GM21528 (cell line): ENCODE measurements around the gene COL5A1.
"Not testable (repeated sequence)": the region's sequence is repeated elsewhere in the genome, so short reads cannot be mapped to it uniquely, and the experiment has no call there.

Experiments
- ATAC-seq: cut with Tn5 transposase; IDR thresholded peaks from one replicate; pipeline ENCODE4 v1.9.1; 2021; ENCODE audit warnings: mild to moderate bottlenecking, moderate library complexity; ENCODE audit not compliant: unreplicated experiment, low FRiP score

The COL5A1 gene

DNA sequence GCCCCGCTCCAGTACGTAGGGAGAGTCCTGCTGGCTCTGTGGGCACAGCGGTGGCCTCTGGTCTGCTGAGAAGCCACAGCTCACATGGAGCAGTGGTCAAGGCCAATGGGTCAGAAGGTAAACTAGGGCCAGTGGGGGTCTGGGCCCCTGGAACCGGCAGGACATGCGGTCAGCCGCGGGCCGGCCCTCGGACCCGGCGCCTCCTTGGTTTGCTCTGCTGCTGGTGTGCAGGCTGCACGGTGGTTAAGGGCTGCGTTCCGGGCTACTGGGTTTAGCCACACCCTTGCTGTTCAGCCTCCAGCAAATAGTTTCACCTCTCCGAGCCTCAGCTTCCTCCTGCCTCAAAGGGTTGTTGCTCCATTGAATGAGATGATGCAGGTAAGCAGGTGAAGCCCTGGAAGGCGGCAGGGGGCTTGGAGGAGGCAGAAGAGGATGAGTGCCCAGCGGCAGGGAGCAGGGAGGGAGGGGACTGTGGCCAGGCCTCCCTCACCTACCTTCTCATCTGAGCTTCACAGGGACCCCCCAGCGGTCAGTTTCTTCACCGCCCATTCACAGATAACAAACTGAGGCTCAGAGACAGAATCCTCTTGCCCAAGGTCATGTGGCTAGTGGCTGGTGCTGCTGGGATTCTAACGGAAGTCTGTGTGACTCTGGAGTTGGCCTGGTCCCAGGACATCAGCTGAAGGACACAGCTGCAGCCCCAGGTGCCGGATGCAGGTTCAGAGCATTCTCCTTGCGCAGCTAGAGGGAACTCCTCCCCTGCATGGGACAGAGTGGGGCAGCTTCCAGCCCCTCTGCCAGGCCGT is 3.7 kb upstream of the COL5A1 start:
- ATAC-seq: no peak

DNA sequence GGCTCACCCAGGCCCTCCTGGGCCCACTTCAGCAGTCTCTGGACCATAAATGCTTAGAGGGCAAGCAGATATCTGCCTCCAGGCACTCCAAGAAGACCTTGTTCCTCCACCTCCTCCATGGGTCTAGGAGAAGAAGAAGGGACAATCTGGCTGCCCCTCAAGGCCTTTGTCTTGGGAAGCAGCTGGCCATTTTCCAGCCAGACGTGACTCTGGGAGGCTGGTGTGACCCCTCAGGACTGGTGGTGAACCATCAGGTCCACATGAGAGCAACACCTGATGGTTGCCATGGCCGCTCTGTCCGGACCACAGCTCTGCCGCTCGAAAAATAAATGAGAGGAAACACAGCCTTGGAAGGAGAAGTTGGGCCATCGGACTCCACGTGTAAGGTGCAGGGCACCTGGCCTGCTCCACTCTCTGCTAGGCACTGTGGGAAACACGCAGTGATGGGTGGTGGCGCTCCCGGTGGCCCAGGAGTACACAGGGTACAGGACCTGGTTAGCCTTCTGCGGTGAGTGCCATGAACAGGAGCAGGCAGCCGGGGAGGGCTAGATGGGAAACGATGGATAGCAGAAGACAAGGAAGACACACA is 3.0 kb upstream of the COL5A1 start:
- no peak for ATAC-seq

DNA sequence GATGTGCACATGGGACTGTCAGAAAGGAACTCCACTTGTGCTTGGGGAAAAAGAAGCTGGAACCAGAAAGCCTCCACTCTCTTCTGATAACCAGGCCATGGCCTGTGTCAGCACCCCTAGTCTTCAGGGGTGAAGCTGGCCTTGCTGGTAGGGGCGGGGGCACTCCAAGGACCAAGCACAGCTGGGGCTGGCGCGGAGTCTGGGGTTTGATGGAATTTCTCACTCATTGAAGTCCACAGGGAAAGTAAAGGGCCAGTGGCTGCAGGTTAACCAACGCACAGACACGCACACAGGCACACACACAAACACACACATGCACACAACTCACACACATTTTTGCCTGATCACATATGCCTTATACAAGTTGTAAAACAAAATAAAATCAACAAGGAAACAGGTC is 1.6 kb upstream of the COL5A1 start:
- ATAC-seq: no peak

DNA sequence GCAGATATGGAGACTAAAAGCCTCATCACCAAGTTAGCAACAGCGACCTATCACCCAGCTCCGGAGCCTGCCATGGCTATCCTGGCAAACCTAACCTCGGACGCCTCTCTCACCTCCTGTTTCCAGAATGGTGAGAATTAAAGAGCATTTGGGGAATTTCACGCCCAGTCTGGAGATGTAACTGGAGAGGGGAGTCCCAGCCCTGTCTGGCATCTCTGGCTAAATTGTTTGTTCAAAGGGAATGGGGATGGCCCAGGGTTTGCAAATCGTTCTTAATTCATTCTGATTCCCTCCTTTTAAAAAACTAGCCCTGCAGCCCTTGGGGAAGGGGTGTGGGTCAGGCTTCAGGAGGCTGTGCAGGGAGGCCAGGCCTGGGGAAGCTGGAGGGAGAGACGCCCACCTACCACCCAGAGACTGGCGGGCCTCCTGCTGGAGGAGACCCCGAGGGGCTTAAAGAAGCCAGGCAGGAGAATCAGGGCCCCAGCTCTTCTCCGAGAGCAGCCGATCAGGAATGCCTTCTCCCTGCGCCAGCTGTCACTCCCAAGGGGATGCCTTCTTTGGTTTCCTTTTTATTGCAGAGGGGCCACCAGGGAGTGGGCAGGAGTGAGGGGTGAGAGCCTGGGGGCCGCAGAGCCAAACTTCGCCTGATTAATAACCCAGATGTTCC is 964 bp upstream of the COL5A1 start:
- no peak for ATAC-seq

DNA sequence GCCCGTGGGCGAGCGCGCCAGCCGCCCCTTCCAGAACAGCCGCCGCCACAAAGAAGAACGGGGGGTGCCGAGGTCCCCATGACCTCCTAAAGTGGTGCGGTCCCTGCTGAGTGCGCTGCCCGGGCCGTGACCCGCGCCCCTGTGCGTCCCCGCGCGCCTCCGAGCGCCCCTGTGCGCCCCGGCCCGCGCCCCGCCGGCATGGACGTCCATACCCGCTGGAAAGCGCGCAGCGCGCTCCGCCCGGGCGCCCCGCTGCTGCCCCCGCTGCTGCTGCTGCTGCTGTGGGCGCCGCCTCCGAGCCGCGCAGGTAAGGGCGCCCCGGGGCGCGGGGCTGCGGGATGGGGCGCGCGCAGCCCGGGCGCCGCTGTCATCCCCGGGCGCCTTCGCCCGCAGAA is 384 bp downstream of the COL5A1 start:
- no peak for ATAC-seq

DNA sequence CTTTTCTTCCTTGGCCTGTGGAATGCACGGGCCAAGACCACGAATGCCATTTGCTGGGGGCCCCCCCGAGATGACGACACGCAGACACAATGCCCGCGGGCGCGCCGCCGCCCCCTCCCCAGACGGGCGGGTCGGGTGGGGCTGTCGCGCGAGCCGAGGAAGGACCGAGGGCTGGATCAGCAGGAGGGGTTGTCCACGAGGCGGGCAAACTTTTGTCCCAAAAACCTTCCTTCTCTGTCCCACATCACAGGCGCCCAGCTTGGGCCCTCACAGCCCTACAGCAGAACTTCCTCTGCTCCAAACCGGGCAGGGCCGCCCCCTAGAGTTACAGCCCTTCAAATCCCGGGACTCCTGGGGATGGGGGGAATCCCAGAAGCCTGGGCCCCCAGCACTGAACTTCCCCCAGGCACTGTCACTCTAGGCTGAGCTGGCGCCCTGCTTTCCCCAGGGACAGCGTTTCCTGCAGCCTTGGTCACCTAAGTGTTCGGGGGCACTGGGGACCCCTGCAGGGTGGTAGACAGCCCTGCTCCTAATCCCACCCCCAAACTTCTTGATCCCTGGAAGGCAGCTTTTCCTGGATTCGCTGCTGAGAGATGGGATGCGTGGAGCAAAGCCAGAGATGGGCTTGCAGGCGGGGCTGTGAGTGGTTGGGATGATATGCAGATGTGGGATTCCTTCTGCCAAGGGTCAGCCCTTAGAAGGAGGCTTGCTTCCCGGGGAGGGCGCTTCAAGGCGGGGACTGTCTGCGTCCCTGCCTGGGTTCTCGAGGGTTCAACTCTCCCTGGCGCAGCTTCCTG is 980 bp downstream of the COL5A1 start:
- no peak for ATAC-seq

DNA sequence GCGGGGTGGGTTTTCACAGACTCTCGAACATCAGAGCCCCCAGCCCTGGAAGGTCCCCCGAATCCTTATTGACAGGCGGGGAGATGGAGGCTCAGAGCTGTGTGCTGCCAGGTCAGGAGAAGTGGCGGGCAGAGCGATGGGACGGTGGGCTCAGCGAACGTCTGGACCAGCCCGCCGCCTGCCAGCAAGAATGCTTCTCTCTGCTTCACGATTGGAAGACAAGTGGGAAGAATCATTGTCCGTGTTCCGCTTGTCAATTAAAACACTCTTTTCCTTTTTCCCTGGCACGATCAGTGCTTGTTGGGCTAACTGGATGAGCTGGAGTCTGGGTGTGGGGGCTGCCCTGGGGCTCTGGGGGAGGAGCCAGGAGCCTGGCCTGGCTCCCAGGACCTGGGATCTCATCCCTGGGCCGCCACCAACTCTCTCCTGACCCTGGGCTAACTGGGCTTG is 1.6 kb downstream of the COL5A1 start:
- no peak for ATAC-seq

DNA sequence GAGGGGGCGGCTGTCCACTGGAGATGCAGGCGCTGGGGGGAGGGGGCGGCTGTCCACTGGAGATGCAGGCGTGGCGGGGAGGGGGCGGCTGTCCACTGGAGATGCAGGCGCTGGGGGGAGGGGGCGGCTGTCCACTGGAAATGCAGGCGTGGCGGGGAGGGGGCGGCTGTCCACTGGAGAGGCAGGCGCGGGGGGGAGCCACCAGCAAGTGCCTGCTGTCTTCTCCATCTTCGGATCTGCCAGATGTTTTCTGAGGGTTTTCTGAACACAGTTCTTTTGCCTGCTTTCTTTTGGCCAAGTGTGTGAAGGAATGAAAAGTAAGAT is 2.8 kb downstream of the COL5A1 start:
- not testable (repeated sequence) for ATAC-seq

DNA sequence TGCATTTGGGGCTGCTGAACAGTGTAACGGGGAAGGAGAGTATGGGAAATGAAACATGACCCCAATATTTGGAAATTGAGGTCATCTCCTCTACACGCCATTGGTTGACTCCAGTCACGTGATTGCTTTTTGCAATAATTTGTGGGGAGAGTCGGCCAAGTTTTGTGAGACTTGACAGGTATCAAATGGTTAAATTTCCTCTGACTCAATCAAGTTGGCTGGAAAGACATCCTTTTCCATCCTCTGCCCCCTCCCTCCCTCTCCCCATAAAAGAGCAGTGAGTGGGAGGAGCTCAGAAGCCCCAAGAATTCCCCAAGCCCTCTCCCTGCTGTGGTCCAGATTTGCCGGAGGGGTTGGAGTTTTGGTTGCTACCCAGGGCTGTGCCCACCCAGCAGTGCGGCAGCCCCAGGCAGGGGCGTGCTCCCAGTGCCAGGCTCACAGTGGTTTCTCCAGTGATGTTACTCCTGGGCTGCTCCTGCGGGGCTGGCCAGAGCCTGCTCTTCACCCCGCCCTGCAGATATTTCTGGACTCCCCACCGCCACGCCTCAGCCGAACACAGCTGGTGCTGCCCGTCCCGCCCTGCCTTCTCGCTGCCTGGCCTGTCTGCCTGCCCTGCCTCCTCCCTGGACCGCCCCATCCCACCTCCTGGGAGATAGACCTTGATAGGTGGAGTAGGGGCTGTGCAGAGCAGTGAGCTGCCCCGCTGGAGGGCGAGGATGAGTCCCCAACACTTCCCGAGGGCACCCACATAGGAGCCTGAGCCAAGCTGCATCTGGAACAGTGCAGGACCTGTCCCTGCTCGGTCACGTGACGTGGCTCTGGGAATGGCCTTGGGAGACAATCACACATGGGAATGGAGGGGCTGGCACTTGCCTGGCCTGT is 3.4 kb downstream of the COL5A1 start:
- no peak for ATAC-seq

DNA sequence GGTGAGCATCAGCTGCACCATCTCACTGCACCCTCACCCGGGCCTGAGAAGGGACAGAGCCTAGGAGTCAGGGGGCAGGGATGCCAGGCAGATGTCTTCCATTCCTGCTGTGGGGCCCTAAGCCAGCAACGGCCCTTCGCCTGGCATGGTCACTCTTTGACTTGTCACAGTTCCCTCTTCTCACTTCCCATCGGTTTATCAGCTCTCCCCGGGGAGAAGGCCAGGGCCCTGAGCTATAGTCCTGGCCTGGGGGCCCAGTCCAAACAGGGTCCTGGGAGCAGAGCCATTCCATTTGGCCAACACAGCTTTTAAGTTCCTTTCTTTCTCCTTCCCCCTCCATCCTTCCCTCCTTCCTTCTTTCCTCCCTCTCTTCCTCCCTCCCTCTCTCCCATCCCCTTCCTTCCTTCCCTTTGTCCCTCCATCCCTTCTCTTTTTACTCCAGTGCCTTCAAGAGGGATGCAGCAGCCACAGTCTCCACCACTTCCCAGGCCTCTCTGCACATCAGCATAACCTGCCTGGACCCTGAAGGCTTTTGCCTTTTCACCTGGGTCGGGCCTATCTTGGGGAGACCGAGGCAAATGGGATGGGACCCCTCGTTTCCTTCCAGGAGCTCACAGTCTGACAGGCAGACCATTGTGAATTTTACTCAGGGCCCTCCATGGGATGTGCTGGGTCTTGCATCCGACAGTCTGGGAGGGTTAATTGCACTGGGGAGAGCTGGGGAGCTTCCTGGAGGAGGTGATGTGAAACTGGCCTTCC is 4.2 kb downstream of the COL5A1 start:
- no peak for ATAC-seq

DNA sequence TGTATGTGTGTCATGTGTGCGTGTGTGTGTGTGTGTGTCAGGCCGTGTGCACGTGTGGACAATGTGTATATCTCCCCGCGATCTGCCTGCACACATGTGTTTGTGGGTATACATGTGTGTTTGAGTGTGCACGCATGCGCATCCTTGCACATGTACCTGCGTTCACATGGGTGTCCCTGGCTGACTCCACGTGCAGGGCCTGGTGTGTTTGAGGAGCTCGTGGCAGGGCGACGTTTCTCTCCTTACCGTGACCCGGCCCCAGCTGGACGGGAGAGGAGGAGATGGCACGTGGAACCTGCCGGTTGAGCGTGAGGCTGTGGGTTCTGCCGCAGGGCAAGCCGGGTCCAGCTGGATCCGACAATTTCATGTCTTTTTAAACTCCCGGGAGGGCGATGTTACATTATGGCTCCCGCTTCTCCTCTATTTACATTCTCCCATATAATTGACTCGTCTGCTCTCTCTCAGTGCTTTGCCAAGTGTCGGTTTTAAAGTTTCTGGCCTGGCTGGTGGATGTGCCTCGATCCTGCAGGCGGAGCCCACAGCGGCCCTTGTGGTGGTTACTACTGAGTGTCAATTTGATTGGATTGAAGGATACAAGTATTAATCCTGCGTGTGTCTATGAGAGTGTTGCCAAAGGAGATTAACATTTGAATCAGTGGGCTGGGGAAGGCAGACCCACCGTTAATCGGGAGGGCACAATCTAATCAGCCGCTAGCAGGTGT is 5.9 kb downstream of the COL5A1 start:
- ATAC-seq: no peak

DNA sequence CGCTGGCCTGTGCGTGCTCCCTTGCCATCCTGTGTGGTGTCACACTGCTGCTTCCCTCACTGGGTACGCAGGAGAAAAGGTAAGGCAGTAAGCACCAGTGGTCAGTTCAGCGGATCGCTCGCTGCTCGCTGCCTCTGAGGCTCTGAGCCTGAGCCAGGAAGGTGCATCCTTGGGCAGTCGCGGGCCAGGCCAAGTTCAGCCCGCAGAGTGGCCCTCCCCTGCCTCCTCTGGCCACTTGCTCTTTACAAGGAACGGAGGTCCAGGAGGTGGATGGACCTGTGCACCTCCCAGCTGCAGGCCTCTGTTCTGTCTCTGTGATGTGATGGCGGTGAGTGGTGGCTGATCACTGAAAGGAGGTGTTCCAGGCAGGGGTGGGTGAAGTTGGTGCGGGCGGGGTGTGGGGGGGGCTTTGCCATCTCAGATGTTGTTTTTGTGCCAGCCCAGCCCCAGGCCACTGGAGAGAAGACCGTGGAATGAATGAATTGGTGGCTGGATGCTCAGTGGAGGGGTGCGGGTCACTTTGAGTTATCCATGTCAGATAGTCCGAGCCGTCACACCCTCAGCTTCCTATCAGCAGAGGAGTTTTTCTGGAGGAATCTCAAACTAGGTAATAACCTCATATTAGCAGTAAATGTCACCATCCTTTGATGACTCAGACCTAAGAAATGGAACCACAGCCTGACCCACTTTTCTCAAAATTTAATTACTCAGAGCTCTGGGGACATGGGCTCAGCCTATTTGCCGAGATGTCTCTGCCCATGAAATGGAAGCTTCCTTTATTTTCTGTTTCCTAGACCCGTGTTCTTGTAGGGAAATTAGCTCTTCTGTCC is 7.3 kb downstream of the COL5A1 start:
- no peak for ATAC-seq

DNA sequence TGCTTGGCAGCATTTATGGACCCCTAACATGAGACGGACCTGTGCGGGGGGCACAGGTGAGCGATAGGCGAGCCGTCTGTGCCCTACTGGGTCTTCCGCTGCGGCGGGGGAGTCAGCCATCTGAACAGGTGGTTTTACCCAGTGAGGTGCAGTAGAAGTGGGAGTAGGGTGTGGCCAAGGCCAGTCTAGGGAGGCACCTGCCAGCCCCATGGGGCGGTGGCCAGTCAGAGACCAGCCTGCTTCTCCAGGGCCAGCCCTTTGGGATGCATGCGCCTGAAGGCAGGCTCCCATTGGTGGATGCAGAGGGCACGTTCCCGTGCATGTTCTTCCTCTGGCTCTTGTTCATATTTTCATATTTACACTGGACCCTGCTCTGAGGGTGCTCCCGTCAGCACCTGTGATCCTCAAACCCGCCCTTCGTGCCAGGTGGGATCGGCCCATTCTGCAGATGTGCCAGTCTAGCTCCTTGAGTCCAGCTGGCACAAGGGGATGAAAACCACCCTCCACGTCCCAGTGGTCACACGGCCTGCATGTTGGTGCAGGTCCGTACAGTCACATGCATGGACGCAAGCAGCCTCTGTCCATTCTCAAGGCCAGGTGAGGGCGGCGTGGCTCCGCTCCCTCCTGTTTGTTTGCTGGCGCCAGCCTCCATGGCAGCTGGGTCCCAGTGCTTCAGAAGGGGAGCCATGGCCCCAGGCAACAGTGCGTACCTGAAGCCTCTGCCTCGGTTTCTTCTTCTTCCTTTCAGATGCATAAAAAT is 9.0 kb downstream of the COL5A1 start:
- no peak for ATAC-seq

DNA sequence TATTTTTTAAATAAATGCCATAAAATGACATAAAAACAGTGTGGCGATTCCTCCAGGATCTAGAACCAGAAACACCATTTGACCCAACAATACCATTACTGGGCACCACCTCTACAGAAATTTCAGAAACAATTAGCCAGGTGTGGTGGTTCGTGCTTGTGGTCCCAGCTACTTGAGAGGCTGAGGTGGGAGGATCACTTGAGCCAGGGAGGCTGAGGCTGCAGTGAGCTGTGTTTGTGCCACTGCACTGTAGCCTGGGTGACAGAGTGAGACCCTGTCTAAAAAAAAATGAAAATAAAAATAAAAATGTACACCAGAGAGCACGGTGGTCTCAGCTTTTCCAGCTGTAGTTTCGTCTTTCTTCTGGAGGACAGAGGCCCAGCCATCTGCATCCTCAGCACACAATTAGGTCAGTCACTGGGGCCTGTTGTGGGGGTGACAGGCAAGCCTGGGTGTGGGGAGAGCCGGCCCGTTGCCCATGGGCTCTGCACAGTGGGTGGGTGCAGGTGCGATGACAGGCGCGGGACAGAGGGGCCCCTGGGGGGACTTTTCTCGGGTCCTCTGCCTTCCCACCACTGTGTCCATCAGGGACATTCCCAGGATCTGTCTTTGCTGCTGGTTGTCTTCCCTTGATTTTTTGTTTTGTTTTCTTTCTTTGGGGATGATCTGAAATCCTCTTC is 9.8 kb downstream of the COL5A1 start:
- ATAC-seq: no peak

DNA sequence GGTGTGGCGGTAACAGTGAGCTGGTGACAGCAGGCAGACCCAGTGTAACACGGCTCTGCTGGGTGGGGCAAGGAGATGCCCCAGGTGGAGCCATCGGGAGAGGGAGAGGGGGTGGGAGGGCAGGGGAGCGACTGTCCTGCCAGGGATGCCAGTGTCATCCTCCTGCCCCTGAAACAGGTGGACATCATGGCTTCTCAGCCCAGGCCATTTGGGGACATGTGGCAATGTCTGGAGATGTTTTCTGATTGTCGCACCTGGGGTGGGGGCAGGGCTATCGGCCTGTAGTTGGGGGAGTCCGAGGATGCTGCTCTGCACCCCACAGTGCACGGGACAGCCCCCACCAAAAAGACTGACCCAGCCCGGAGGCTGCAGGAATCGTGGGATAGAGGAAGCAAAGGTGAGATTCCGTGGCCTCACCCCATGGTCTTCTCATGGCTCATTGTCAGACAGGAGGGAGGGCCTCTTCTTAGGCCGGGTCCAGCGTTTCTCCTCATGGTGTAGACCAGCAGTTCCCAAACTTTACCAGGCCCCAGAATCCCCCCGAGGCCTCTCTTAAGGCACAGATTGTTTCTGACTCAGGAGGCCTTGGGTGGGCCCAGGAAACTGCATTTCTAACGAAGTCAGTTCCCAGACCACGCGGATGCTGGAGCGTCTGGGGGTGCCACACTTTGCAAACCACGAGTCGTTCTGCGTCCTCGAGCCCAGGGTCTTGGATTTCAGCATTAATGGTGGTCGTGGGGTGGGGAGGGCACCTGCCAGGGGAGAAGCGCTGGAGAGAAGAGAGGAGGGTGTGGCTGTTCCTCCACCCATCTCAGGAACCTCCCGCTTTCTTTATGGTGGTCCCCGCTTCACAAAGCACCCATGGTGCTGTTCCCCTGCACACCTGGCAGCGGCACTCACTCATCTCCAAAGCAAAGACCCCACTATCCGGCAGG is 11.0 kb downstream of the COL5A1 start:
- ATAC-seq: no peak
